HG03175 (cell line): ENCODE results near the gene ACOXL.
"Not testable (repeated sequence)": the region's sequence is repeated elsewhere in the genome, so short reads cannot be mapped to it uniquely, and the experiment has no call there.

Source experiments
- ATAC-seq: cut with Tn5 transposase; IDR thresholded peaks from one replicate; pipeline ENCODE4 v1.9.1; 2021; ENCODE audit warnings: mild to moderate bottlenecking, moderate library complexity; ENCODE audit not compliant: unreplicated experiment

Gene ACOXL

DNA sequence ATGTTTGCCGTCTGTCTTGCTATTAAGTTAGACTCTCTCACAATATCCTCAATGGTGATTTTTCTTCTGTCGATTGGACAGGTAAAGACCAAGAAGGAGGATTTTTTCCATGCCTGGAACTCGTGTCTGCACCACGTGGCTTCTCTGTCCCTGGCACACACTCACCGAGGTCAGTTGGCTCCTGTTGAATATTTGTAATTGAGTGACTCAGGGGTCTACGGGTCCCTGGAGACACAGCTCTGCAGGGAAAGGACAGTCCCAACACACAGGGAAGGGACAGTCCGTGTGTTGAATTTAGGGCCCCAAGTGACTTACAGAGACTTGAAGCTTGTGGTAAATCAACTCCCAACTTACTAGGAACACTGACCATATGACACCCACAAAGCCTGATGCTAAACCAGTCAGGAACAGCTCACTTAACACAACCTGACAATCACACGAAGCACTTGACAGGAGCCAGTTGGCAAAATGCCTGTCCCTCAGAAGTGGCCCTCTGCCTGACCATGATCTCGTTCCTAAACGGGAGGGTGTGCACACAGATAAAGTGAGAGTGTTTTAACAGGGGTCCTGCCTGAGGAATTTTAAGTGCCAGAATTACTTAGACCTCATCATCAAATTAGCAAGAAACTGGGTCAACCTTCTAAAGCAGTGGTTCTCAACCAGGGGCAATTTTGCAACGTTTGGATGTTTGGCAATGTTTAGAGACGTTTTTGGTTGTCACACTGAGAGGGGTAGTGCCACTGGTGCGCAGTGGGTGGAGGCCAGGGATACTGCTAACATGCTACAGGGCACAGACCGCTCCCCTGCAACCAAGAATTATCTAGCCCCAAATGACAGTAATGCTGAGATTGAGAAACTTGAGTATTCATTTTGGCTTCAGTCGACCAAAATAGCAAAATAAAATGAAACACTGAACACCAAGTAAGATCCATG, 299.4 kb downstream of the ACOXL start:
- no peak for ATAC-seq

DNA sequence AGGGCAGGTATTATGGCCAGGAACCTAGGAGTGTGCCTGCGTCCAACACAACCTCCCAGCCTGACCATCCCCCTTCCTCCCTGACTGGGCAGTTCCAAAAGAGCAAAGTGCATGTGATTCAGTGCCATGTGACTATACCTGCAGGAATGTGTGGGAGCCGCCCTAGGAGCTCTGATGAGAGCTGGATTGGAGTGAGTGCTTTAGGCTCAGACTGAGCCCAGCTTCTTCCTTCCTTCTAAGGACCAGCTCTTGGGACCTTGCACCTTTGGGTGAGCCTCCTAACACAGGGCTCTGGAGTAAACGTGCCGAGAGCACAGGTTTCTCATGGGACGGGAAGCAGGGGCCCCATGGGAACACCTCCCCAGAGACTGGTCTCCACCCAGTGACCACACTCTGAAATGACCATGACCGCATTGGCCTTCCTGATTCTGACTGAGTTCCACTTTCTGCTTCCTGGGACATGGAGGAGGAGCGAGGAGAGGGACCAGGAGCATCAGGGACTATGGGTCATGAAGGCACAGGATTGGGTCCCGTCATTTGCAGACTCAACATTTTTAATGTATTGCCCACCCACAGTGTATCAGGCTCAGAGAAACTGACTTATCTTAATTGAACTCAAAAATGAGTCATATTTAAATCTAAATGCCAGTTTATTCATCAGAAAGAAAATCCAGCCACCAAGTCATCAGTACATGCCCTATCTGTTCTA, 300.5 kb downstream of the ACOXL start:
- no peak for ATAC-seq

DNA sequence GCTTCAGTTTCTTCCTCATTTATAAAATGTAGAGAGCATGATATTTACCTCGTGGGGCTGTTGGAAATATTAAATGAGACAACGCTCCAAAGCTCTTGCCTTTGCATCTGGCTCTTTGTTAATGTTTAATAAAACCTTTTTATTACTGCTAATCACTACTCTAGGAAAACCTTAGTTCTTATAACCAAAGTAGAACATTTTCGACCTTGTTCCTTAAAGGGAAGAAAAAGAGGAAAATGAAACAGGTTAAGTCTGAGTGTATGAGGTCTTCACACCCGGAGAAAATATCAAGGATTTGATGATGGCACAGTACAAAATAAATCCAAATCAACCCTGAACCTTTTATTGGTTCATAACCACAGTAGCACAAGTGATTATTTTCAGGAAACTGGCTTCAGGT, 301.8 kb downstream of the ACOXL start:
- no peak for ATAC-seq

DNA sequence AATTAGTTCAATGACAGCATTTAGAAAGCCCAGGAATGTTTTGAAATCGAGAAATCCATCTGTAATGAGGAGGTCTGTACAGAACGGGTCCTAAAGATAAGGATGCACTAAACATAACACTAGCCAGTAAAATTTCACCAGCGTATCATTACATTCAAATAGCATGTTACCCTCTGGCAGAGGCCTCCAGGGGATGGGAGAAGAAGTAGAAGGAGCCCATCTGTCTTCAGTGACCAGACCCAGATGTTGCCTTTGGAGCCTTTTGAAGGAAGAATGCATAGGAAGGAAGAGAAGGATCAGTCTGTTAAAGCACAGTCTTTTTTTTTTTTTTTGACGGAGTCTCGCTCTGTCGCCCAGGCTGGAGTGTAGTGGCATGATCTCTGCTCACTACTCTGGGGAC, 302.2 kb downstream of the ACOXL start:
- ATAC-seq = no peak

DNA sequence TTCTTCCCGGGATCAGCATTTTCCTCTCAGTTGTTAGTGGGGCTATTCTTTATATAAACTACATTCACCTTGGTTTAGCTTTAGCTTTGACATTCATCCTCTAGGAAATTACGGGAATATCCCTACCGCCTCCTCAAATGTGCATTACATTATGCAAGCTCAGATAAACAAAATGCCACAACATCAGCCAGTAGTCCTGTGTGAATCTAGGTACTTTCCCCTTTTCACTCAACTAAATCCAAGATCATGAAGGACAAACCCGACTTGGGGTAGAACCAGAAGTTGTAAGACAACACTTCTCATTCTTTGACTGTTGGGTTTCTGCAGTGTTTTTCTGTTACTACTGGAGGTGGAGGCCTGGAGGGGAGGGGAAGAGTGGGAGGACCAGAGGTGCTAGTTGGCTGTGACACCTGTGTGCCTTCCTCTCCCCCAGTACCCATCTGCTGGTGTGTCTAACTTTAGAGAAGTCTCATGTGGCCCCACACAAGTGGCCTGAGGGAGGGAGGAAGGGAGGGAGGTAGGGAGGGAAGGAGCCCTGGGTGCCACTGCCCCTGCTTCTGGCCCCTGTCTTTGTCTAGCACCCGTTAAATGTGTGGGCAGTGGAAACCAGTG, 303.6 kb downstream of the ACOXL start:
- no peak for ATAC-seq

DNA sequence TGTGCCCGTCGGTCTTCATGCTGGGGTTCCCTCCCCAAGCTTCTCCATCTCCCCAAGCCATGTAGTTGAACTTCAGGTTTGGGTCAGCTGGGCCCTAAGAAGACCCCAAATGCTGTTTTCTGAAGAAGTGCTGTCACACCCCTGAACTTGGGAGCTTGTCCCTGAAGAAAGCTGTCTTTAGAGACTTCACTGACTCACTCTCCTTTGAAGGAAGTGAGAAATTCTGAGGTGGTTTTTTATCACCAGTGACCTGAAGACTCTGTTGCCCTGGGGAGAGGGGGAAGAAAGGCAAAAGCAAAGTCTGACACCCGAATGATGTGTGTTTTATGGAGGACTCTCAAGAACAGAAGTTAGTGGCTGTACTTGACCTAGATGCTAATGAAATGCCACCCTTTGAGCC, 304.8 kb downstream of the ACOXL start:
- ATAC-seq = no peak

DNA sequence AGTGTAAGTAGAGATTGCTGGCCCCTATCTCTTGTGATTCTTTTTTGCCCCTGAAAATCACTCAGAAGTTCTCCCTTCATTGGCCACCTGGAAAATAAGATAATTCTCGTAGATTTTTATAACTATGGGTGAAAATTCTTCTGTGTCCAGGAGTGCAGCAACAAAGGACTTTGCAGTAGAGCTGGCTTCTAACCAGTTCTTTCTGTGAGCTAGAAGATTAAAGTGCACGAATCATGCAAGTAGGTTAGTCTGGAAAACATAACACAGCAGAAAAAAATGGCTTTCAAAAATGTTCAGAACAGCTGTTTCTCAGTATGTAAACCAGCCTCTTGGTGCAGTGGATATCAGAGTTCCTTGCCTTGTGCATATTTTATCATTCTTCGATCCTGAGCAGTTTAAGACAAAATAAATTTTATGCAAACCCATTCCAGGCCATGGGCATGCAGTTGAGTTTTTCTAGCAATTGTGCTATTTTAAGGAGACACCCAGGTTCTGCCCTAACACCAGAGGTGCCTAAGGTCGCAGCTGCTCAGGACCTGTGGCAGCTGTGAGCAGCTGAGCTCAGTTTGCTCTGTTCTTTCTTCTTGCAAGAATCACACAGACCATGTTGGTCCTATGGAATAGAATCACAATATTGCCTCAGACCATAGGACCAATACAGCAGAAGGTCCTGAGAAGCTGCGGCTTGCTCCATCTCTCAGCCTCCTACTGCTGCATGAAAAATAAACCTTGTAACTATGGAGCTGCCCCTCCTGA, 307.4 kb downstream of the ACOXL start:
- no peak for ATAC-seq

DNA sequence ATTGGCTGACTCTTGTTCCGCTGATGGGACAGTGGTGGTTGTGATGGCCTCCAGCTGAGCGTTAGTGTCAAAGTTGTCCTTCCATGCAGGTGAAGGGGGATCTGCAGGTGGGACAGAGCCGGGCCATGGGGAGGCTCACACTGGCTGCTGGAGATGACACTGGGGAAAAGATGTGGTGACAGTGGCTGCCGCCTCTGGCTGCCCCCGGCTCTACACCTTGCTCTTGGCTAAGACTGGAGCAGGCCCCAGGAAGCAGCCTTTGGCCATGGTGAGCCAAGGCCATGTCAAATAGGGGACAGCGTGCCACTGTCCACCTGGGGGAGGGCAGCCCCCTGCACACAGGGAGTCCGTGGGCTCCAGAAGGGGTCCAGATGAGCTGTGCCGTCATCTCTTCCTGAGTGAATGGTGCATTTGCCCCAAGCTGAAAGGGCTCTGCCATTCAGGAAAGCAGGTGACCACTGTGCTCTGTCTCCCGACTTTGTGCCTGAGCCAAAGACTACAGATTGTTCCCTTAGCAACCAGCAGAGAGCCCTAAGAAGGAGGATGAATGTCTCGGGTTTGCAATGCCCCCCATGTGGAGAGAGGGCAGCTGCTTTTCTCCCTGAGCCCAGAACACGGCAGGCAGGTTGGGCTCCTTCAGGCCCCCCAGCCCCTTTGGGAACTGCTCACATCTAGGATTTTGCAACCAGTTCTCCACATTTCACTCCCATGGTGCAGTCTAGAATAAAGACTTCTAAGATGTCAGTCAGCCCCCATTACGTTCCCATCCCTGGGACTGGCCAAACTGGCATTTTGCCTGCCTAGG, 309.2 kb downstream of the ACOXL start:
- no peak for ATAC-seq

DNA sequence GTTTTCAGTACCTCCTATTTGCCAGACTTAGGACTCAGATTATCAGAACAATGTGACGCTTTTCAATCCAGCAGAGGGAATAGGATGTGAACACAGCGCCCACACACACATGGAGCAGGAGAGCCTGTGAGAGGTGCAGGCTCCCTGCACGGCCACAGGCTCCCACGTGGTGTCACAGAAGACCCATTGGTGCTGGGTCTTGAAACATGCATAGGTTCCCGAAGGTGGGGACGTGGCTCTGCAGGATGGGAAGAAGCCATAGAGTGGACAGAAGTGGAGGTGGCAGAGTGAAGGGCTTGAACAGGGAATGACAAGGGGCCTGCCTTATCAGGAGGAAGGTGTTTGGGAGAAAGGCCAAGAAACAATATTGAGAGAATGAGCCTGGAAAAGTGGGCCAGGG, 309.9 kb downstream of the ACOXL start:
- no peak for ATAC-seq

DNA sequence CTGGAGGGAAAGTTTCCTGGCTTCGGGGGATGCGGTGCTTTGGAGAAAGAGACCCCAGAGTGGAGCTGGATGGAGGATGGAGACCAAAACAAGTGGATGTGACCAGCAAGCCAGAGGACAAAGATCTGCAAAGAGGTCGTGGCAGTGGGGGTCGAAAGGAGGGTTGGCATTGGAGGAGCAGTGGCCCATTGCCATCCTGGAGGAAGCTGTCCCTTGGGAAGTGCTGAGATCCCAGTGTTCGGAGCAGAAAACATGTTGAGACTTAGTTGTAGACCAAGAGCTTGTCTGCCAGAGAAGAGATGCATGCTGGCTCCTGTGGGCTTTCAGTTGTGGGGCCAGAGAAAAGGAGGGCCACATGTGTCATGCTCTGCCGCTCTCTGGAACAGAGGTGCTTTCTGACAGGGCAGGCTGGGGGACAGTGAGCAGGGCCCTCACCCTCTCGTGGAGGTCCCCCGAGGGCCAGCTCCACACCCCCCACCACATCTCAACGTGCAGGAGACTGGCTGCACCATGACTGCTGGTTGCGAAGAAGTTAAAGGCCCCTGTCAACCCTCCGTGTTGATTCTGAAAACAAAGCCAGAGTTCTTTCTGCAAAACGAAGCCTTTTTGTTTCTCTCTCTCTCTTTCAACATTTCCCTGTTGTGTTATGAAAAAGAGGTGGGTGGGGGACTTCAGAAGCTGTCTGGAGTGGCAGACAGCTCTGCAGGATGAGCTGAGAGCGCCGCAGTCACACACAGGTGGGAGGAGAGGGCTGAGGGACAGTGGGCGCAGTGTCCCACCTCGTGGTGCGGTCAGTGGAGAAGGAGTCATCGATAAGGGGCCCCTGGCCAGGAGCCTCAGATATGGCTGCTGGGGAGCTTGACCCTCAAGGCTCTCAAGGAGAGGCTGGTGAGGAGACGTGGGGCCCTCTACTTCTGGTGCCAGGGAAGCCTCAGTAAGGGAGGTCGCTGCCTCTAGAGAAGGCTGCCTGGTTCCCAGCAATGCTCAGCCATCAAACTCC, 310.7 kb downstream of the ACOXL start:
- ATAC-seq = no peak

DNA sequence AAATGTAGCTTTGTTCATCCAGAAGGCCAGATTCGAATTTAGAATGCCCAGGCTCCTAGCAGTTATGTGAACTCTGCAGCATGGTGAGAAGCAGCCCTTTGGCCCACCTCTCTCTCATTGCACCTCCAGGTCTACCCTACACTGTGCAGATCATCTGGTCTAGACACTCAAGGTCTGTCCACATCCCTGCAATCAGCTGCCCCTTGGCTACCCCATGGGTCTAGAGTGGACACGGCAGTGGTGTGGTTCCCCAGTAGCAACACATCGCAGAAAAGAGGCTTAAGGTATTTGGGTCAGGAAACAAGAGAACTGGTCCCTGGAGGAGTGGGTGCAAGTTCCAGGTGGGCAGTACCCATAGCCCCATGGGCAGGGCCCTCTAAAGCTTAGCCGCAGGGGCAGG, 311.7 kb downstream of the ACOXL start:
- no peak for ATAC-seq

DNA sequence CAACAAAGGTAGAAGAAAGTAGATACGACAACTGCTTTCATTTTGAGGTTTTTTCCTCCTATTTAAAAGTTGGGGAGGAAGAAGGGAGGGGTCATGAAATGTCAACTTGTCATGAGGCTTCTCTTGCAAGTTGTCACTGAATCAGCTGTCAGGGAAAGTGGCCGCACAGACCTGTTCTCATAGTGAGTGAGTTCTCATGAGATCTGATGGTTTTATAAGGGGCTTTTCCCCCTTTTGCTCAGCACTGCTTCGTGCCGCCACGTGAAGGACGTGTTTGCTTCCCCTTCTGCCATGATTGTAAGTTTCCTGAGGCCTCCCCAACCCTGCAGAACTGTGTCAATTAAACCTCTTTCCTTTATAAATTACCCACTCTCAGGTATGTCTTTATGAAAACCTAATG, 312.9 kb downstream of the ACOXL start:
- not testable (repeated sequence) for ATAC-seq

DNA sequence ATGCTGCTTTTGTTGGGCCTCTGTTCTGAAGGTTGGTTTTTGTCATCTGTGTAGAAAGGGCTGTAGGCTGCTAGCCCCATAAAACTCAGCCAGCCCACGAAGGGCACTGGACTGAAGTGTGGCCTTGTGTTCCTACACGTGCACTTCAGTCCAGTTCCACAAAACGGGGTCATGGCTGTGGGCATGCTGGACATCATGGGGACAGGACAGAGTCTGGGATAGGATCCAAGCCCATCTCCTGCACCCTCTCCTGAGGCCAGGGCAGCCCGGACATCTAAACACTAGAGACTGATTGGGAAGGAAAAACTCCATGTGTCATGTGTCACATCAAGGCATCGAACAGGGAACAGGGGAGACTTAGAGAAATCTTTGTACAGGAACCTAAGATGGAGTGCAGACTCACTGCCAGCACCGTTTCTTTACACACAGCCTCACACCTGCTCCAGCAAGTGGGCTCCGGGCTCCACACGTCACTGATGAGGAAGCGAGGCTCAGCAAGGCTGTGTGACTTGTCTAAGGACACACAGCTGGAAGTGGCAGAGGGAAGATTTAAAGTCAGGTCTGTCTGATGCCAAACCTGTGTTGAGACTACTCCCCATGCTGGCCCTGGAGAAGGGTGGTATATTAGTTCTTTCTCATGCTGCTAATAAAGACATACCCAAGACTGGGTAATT, 313.5 kb downstream of the ACOXL start:
- no peak for ATAC-seq

DNA sequence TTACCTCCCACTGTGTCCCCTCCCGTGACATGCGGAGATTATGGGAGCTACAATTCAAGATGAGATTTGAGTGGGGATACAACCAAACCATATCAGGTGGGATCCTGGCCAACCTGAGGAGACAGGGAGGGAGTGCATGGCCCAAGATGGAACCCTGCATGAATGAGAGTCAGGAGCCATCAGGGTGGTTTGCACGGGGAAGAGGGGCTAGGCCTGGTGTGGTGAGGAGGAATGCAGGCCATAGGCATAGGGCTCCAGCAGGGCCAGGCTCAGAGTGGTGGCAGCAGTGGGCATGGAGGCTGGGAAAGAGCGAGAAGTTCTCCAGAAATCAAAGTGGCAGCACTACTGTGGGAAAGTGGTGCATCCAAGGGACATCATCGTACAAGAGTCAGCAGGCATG, 314.3 kb downstream of the ACOXL start:
- ATAC-seq = no peak

DNA sequence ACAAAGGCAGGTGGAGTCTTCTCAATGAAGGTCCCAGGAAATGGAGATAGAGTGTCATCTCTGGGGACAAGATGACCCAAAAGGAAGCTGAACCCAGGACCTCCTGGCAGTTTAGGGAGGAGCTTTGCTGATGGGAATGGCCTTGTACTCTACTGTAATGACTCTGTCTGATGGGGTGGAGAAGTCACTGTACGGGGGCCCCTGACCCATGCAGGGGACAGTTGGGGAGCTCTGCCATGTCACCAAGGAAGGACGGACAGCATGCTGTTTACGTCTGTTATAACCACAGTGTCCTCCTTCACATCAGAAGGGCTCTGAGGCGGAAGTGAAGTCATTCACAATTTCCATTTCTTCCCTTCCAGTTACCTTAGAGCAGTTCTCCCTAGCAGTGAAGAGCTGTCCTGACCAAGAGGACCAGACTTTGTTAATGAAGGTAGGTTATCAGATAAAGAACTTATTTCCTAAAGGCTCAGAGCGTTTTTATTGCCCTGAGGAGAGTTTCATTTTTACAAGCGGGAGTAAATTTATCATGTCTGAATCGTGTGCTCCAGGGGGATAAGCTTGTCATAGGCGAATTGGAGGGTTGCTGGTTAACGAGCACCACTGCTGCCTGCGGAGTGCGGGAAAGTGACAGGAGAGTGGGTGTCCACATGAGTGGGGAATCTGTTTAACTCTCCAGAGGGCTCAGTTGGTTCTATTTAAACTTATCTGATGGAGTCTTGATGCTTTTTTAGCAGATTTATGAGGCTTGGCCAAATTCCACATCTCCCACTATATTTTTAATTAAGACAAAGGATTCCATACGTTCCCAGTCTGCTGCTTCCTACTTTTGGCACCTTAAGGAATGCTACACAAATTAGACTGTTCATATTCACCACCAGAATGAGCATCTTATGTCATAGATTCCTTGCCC, 316.7 kb downstream of the ACOXL start:
- ATAC-seq = no peak

DNA sequence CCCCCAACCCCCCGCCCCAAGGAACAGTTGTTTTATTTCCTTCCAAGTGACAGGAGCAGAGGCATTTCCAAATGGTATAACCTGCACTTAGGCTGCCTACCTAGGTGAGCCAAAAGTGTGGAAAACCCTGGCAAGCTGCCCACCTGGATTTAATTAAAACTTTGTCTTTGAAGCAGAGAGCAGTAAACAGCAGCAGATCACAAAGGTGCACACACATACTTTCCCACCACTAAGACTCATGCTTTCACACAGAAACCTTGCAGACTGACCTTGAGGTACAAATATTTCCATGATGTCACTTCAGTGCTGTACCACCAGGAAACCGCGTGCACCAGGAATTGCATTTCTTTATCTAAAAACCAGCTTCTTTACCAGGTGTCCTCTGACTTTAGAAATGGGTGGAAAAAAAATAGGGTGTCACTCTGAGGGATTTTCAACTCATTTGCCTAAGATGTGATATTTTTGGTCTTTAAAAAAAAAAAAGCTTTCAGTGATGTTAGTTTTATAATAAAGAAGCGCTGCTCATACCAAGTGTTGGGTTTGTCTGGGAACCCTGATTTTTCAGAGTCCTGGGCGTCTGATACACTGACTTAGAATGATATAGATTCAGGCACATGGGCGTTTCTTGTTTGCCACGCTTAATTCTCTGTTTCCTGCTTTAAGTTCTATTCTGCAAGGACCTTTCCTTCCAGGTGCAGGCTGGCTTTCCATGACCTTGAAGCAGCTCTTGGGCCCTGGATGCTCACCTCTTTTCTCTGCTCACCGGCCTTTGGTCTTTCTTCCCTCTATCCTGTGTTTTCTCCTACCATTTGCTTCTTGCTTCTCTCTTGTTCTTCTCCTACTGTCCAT, 317.6 kb downstream of the ACOXL start:
- ATAC-seq = peak; percentile 59
